ENCODE data around the gene HSH2D. TPM values are rescaled to one million over a fixed set of nuclear protein-coding genes. Genes with fewer than 3 reads are reported as not detected.
"Not testable (repeated sequence)": the region's sequence is repeated elsewhere in the genome, so short reads cannot be mapped to it uniquely, and the experiment has no call there.

The HSH2D gene
- polyA plus RNA-seq, 4 donors, result 0.32 to 1.1 (median 0.76) TPM

DNA sequence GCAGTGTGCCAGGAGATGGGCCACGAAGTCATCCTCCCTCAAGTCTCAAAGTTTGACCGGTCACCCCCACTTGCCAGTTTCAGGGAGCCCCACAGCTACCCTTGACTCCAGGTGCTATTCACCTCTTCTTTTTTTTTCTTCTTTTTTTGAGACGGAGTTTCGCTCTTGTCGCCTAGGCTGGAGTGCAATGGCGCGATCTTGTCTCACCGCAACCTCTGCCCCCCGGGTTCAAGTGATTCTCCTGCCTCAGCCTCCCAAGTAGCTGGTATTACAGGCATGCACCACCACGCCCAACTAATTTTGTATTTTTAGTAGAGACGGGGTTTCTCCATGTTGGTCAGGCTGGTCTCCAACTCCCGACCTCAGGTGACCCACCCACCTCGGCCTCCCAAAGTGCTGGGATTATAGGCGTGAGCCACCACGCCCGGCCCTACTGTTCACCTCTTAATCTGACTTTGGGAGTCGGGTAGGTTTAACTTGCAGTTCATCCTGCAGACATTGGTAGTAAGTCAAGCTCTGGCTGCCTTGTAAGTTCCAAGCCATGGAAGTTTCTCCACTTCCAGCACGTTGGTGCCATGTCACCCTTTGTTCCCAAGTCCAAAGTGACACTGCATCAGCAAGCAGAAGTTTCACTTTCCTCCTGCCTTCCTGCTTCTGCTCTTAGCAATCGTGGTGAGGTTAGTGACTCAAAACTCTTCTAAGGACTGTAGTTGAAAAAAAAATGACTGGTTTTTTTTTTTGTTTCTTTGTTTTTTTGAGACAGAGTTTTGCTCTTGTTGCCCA lies 24.2 kb upstream of the HSH2D start:
- not testable (repeated sequence) for DNase-seq (ENCODE audit: low read depth in 4 of 4, low spot score in 2 of 4)

DNA sequence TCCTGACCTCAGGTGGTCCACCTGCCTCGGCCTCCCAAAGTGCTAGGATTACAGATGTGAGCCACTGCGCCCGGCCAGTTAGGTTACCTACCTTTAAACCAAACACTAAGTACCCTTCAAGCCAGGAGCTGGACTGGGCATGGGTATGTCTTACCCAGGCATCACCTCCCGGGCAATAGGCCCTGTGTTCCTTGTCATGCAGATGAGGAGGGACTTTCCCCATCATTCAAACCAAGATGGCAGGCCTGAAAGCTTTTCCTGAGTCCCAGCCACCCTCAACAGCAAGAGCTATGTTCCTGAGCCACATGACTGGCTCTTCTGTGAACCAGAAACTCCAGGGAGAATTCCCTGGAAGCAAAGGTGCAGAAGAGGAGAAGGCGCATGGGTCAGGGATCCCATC lies 22.3 kb upstream of the HSH2D start:
- DNase-seq (ENCODE audit: low read depth in 4 of 4, low spot score in 2 of 4), result no peak

DNA sequence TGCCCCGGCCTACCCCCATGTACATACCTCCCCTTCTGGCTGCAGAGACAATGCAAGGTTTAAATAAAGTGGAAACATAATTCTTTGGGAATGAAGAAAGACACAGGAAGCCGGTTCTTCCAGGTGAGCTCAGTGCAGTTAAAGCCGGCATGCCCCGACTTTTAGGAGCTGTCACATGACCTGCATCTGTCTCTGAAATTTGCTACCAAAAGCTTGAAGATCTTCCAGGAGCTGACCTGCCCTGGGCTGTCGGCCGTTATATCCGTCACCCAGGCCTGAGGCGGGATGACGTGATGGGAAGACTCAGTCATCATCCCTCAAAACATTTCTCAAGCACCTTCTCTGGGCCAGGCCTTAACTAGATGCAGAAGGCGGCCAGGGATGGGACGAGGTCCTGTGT lies 21.5 kb upstream of the HSH2D start:
- DNase-seq (ENCODE audit: low read depth in 4 of 4, low spot score in 2 of 4), result no peak

DNA sequence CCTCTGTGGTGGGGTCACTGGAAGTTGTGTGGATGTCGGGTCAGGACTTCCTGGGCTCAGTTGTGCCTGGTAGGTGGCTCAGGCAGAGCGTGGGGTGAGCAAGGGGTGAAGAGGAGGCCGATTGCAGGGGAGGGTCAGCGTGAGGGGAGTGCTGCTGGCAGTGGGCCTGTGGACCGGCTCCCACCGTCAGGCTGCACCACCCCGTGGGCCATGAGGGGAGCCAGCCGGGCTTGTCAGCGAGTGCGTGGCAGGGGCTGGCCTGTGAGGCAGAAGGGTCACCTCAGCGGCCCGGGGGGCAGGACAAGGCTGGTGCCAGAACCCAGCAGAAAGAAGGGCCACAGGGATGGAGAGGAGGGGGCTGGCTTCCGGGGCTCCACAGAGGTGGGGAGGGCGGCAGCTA lies 18.5 kb upstream of the HSH2D start:
- no peak for DNase-seq (ENCODE audit: low read depth in 4 of 4, low spot score in 2 of 4)

DNA sequence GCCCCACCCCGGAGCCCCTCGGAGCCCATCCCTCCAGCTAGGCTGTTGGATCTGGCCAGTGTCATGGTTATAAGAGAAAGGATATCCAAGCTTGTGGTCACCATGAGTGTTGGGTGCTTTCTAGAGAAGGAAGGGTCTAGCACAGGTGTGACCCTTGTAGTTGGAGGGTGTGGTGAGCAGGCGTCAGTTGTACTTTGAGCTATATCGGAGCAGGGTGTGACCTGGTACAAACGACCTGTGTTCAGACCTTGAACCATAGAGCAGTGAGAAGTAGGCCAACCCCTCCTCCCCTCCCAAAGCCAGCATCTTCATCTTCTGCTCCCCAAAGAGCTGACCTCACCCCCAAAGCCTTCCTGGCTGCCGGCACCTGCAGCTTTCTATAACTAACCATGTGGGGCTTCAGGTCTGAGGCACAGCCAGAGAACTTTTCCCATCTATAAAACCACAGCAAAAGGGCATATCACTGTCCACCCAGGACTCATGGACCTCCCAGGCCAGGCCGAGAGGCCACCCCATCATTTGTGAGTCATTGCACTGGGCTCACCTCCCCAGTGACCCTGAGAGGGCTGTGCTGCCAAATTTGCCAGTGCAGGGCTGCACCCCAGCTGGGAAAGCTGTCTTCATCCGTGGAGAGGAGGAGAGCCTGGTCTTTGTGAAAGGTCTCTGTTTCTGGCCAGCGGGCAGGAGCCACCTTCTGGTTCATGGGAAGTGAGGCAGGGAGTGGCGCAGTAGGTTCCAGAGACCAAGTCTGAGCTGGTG lies 17.6 kb upstream of the HSH2D start:
- no peak for DNase-seq (ENCODE audit: low read depth in 4 of 4, low spot score in 2 of 4)

DNA sequence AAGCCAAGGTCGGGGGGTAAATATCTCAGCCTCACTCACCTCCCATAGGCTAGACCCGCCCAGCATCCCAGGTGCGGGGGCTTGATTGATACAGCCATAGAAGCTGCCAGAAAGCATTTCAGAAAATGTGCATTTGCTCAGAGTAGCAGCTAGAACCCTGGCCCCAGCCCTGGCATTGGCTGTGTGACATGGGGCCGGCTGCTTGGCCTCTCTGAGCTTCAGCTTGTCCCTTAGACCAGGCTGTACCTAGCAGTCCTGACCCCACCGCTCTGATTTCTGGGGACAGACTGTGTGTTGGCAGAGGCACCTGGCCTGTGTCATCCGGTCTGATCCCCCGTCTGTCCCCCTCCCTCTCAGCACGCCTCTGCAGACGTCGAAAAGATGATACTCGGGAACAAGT lies 16.4 kb upstream of the HSH2D start:
- no peak for DNase-seq (ENCODE audit: low read depth in 4 of 4, low spot score in 2 of 4)

DNA sequence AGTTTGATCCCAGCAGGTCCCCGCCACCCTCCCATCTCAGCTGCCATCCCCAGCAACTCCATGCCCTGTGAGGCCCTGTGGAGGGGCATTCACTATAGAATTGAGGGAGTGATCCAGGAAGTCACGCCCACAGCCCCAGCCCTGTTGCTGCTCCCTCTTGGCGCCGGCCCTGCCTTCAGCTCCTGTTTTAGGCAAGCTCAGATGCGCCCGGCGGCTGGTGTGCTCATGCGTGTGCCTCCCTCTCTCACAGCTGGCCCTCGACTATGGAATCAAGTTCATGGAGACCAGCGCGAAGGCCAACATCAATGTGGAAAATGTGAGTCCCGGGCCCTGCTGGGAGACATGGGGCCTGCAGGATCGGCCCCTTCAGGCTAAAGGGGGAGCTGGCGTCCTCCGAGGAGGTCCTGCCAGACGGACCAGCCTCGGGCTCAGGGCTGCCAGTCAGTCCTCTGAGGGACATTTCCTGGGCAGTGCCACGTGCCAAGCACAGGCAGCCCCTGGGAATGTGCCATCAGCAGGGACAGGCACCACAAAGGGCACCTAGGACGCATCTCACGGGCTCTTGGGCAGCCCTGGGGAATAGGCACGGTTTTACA lies 15.6 kb upstream of the HSH2D start:
- no peak for DNase-seq (ENCODE audit: low read depth in 4 of 4, low spot score in 2 of 4)

DNA sequence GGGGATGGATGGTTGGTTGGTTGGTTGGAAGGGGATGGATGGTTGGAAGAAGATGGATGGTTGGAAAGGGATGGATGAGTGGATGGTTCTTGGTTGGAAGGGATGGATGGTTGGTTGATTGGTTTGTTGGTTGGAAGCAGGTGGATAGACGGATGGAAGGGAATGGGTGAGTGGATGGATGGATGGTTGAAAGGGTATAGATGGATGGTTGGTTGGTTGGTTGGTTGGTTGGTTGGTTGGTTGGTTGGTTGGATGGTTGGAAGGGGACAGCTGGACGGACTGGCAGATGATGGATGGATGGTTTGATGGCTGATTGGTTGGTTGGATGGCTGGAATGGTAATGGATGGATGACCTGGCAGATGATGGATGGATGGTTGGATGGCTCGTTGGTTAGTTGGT lies 11.8 kb upstream of the HSH2D start:
- DNase-seq (ENCODE audit: low read depth in 4 of 4, low spot score in 2 of 4), result no peak

DNA sequence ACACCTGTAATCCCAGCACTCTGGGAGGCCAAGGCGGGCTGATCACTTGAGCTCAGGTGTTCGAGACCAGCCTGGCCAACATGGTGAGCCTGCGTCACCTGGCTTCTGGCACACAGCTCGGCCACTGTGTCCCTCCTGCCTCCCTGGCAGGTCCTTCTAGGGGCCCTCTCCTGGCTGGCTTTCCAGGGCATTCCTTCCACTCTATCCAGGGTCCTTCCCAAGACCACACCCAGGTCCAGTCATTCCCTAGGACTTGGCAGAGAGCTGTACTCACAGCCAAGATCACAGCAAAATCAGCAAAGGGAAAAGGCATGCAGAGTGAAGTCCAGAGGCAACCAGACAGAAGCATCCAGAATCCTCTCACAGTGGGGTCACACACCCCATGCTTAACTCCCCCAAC lies 9.7 kb upstream of the HSH2D start:
- no peak for DNase-seq (ENCODE audit: low read depth in 4 of 4, low spot score in 2 of 4)

DNA sequence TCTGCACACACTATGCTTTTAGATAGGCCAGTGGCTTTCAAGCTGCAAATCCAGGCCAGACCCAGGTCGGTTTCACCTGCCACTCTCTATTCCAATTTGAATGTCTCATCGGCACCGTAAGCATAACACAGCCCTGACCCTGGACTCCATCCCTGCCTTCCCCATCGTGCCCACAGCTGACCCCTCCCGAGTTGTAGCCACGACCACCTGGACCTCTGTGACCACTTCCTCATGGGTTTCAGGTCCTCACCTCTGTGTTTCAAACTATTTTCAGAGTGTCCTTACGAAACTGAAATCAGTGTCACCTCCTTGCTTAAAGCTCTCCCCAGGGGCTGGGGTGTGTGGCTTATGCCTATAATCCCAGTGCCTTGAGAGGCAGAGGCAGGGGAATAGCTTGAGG lies 9.0 kb upstream of the HSH2D start:
- DNase-seq (ENCODE audit: low read depth in 4 of 4, low spot score in 2 of 4), result no peak

DNA sequence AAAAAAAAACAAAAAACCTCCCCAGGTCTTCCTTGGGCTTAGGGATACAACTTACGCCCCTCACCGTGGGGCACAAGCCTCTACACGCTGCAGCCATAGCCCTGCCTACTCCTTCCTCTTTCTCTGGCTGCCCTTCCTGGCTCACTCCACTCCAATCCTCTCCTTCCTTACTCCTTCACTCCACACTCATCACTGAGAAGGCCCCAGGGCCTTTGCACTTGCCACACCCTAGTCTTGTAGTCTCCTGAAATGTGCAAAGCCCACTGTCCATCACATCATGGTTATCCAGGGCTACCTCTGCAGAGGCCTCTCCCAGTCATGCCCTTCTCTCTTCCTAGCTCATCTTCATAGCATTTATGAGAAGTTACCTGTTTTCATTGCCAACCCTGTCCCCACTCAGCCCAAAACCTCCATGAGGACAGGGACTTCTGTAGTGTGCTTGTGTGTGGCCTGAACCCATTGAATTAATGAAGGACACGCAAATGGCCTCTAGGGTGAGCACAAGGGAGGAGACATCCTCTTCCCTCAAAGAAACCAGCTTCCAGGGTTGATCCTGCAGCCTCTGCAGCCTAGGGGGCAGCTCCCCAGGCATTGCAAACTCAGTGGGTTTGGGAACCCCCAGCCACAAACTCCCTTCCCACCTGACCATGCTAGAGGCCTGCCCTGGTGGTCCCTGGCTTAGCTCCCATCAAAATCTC lies 7.9 kb upstream of the HSH2D start:
- DNase-seq (ENCODE audit: low read depth in 4 of 4, low spot score in 2 of 4), result no peak

DNA sequence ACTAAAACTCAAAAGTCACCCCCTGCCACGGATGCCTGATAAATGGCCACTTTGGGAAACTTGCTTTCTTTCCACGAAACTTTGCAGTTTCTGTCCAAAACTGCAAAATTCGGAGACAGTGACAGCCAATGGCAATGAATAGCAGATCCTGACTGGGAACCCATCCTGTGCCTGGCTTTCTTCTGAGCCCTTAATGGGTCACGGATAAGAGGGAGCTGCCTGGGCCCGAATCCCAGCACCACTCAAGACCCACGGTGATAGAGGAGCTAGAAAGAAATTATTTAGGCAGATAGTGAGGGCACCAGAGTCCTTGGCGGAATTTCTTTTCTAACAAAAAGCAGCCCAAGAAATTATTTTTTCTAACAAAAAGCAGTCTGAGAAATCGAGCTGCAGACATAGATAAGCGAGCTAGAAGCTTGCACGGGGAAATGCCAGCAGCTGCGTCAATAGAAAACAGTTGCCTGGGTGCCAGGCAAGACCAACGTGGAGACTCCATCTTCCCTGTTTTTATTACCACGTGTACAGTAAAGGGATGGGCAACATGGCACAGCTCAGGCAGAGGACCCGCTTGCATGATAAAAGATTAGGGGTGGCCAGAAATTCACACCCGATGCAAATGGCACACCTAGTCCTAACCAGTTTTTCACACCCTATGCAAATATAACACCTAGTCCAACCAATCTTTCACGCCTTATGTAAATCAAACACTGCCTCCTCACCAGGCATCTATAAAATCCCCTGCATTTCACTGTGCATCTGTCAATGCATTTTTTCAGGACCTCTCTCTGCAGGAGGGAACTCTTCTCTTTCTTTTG lies 7.1 kb upstream of the HSH2D start:
- no peak for DNase-seq (ENCODE audit: low read depth in 4 of 4, low spot score in 2 of 4)

DNA sequence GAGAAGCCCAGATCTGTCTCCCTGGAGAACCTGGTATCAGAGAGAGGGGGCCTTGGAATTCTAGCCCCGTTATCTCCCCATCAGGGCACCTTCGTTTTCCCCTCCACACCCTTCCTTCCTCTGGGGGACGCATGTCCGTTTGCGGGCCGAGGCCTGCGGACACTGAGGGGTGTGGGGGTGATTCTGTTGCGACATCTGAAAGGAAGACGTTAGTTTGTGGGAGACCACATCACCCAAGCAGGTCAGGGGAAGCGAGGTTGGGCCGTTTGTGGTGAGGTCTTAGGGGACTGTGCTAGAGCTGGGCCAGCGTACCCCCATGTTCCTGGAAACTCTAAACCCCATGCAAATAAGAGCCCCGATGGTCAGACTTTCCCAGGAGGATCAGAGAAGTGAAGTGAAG lies 3.7 kb upstream of the HSH2D start:
- DNase-seq (ENCODE audit: low read depth in 4 of 4, low spot score in 2 of 4), result no peak

DNA sequence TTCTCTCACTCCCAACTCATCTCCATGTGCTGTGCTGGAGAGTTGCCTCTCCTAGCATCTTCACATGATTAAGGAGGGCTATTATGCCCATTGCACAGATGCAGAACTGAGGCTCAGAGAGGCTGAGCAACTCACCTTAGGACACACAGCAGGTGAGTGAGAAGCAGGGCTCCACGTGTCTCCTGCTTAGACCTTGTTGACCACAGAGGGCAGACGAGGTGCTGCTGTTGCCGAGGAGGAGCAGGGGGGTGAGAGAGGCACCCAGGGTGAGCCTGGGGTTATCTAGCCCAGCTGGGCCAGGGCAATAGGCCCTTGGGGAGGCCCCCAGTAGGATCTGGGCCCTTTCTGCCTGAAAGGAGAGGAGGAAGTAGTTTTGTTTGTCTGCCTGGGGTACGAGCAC lies 2.4 kb upstream of the HSH2D start:
- no peak for DNase-seq (ENCODE audit: low read depth in 4 of 4, low spot score in 2 of 4)

DNA sequence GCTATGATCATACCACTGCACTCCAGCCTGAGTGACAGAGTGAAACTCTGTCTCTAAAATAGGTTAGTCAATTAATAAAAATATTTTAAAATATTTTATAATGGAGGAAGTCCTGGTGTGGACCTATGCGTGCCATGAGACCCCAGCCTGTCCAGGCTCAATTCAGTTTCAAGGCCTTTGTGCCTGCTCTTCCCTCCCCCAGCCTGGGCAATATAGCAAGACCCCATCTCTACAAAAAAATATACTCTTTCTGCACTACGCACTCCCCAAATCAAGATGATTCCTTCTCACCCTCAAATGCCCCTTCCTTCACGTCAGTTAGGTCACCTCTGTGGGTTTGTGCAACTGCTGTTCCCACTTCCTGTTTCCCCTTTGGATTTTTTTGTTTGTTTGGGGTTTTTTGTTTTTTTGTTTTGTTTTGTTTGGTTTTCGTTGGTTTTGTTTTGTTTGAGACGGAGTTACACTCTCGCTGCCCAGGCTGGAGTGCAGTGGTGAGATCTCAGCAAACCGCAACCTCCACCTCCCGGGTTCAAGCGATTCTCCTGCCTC lies 1.4 kb upstream of the HSH2D start:
- DNase-seq (ENCODE audit: low read depth in 4 of 4, low spot score in 2 of 4), result no peak

DNA sequence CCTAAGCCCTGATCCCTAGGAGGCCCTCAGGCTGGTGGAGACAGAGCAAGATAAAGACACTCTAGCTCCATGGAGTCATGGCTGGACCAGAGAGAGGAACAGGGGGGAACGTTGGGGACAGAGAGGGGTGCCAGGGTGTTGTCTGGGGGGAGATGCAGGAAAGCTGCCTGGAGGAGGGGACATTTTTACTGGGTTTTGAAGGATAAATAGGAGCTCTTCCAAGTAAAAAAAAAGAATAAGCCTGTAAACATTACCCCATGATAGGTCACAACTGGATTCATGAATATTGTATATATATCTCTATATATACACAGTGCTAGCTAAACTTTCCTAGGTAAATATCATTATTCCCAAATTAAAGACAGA lies 714 bp downstream of the HSH2D start:
- no peak for DNase-seq (ENCODE audit: low read depth in 4 of 4, low spot score in 2 of 4)

DNA sequence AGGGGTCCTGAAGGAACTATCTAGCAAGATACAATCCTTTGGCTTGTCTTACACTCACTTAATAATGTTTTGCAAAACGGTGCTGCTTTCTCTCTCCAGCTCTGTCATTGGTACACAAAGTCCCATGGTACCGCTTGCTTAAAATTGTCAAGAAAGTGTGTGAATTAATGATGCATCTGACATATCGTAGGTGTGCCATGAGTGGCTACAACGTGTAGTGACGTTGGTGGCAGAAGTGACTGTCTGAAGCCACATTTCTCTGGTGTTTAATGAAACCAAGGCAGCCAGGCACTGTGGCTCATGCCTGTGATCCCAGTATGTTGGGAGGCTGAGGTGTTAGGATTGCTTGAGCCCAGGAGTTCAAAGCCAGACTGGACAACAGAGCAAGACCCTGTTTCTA lies 2.6 kb downstream of the HSH2D start:
- no peak for DNase-seq (ENCODE audit: low read depth in 4 of 4, low spot score in 2 of 4)

DNA sequence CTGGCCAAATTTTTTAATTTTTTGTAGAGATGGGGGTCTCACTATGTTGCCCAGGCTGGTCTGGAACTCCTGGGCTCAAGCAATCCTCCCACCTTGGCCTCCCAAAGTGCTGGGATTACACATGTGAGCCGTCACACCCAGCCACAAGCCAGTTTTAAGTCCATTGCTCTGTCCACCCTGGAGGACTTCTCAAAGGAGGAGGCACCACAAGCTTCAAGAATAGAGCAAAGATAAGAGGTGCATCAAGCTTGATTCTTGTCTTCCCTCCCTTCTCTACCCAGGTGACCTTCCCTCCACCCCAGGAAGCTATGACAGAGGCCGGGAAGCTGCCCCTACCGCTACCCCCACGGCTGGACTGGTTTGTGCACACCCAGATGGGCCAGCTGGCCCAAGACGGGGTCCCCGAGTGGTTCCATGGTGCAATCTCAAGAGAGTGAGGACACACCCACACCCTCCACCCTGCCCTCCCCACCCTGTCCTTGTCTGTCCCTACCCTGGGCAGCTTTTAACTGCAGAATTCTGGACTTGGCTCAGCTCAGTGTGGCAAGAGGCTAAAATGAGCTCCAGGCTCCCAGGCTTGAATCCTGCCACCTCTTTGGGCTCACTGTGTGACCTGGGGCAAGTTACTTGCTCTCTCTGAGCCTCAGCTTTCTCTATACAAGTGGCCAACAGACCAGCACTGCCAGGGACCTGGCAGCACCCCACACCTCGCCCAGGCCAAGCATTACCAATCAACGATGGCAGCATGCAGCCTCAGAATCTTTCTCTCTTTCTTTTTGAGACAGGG lies 5.2 kb downstream of the HSH2D start:
- DNase-seq (ENCODE audit: low read depth in 4 of 4, low spot score in 2 of 4), result no peak

DNA sequence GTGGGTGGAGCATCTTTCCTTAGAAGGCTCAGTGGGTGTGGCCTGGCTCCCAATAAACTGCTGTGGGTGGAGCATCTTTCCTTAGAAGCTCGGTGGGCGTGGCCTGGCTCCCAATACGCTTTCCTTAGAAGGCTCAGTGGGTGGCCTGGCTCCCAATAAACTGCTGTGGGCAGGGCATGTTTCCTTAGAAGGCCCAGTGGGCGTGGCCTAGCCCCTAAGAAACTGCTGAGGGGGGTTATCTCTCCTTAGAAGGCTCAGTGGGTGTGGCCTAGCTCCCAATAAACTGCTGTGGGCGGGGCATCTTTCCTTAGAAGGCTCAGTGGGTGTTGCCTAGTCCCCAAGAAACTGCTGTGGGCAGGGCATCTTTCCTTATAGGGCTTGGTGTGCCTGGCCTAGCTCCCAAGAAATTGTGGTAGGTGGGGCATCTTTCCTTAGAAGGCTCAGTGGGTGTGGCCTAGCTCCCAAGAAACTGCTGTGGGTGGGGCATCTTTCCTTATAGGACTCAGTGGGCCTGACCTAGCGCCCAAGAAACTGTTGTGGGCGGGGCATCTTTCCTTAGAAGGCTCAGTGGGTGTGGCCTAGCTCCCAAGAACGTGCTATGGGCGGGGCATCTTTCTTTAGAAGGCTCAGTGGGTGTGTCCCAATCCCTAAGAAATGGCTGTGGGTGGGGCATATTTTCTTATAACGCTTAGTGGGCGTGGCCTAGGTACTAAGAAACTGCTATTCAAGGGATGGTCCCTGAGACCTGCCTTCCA lies 10.3 kb downstream of the HSH2D start:
- no peak for DNase-seq (ENCODE audit: low read depth in 4 of 4, low spot score in 2 of 4)
